K562 (cell line): Measurements from ENCODE around the gene FAM89B. TPM values are rescaled to one million over a fixed set of nuclear protein-coding genes. Genes with fewer than 3 reads are reported as not detected.

ENCODE experiments used
- ATF4 ChIP-seq: fragments of 450-650 bp; formaldehyde crosslinking; IDR thresholded peaks from 2 replicates; pipeline ENCODE4 v1.4.0; 2022; ENCODE audit warnings: mild to moderate bottlenecking, moderate library complexity
- CBFB ChIP-seq: sonication (generic); formaldehyde crosslinking; IDR thresholded peaks from 2 replicates; pipeline ENCODE4 v1.4.0; 2020; ENCODE audit warnings: mild to moderate bottlenecking, missing genetic modification reagents
- CCNT2 ChIP-seq: IDR thresholded peaks from 2 replicates; pipeline ENCODE4 v1.6.1; 2011; ENCODE audit warnings: borderline replicate concordance, low read depth, mild to moderate bottlenecking, moderate library complexity, mixed read lengths, low read length; ENCODE audit not compliant: insufficient read length; ENCODE audit errors: extremely low read depth
- CREM ChIP-seq: IDR thresholded peaks from 2 replicates; pipeline ENCODE4 v1.6.1; 2014; ENCODE audit warnings: antibody characterized with exemption, low read depth
- ELF1 ChIP-seq: fragments of 200-800 bp; sonication (Bioruptor generic); IDR thresholded peaks from 2 replicates; pipeline ENCODE4 v1.6.1; 2016; ENCODE audit warnings: missing genetic modification characterization, missing compliant biosample characterization
- ETV5 ChIP-seq: sonication (generic); formaldehyde crosslinking; IDR thresholded peaks from 2 replicates; pipeline ENCODE4 v1.4.0; 2020; ENCODE audit warnings: low read depth, mild to moderate bottlenecking, missing genetic modification reagents
- KAT2B ChIP-seq: IDR thresholded peaks from one replicate; pipeline ENCODE4 v1.6.1; 2012; ENCODE audit warnings: low read depth, mild to moderate bottlenecking, control low read depth, inconsistent platforms, low read length, moderate library complexity
- PCBP1 ChIP-seq: fragments of 200-400 bp; formaldehyde crosslinking; IDR thresholded peaks from 2 replicates; pipeline ENCODE4 v1.6.1; 2018; ENCODE audit warnings: mild to moderate bottlenecking, low read depth, low read length; ENCODE audit not compliant: poor library complexity, severe bottlenecking
- PTBP1 ChIP-seq: fragments of 200-400 bp; formaldehyde crosslinking; IDR thresholded peaks from 2 replicates; pipeline ENCODE4 v1.6.1; 2017; ENCODE audit warnings: low read depth, low read length
- RAD21 ChIP-seq, 2 experiments: fragments of 250-450 bp in 1 of 2; fragments of 450-650 bp in 1 of 2; sonication (Bioruptor Pico) in 1 of 2; formaldehyde crosslinking in 1 of 2; IDR thresholded peaks in 1 of 2; conservative IDR thresholded peaks in 1 of 2; 2 replicates each; pipeline versions ENCODE4 v1.4.0 to v1.8.0; 2020 to 2022; ENCODE audit warnings: mild to moderate bottlenecking in 2 of 2, moderate library complexity in 1 of 2
- RBBP5 ChIP-seq: fragments of 200-600 bp; sonication (generic); IDR thresholded peaks from 2 replicates; pipeline ENCODE4 v1.6.1; 2012; ENCODE audit warnings: borderline replicate concordance, mild to moderate bottlenecking, low read length, control low read depth, inconsistent platforms; ENCODE audit not compliant: insufficient read depth, poor library complexity, severe bottlenecking
- RBM14 ChIP-seq: fragments of 200-400 bp; formaldehyde crosslinking; IDR thresholded peaks from 2 replicates; pipeline ENCODE4 v1.6.1; 2018; ENCODE audit warnings: low read depth, mild to moderate bottlenecking, low read length, moderate library complexity, borderline replicate concordance; ENCODE audit not compliant: insufficient read depth
- RBM34 ChIP-seq: fragments of 200-400 bp; formaldehyde crosslinking; IDR thresholded peaks from 2 replicates; pipeline ENCODE4 v1.6.1; 2018; ENCODE audit warnings: low read length, borderline replicate concordance; ENCODE audit not compliant: insufficient read depth
- RREB1 ChIP-seq: fragments of 250-450 bp; sonication (Bioruptor Pico); IDR thresholded peaks from 2 replicates; pipeline ENCODE4 v1.4.0; 2020
- SRSF3 ChIP-seq: fragments of 200-400 bp; formaldehyde crosslinking; IDR thresholded peaks from 2 replicates; pipeline ENCODE4 v1.6.1; 2016; ENCODE audit warnings: mild to moderate bottlenecking, low read length, moderate library complexity; ENCODE audit not compliant: insufficient read depth
- TEAD1 ChIP-seq, 2 experiments: fragments of 450-650 bp in 1 of 2; sonication (generic) in 1 of 2; formaldehyde crosslinking; IDR thresholded peaks; 2 replicates each; pipeline versions ENCODE4 v1.4.0 to v1.8.0; 2020 to 2022; ENCODE audit warnings: mild to moderate bottlenecking in 2 of 2, missing genetic modification reagents in 1 of 2
- TOE1 ChIP-seq, 2 experiments: fragments of 450-650 bp in 1 of 2; sonication (generic) in 1 of 2; formaldehyde crosslinking in 1 of 2; IDR thresholded peaks; 2 replicates each; pipeline versions ENCODE4 v1.7.1 to v1.8.0; 2016 to 2022; ENCODE audit warnings: borderline replicate concordance in 2 of 2, mild to moderate bottlenecking in 2 of 2, antibody characterized with exemption in 1 of 2, inconsistent platforms in 1 of 2, low read depth in 1 of 2, missing genetic modification reagents in 1 of 2, moderate library complexity in 1 of 2
- U2AF1 ChIP-seq: fragments of 200-400 bp; formaldehyde crosslinking; optimal IDR thresholded peaks from 2 replicates; pipeline ENCODE3; 2017; ENCODE audit warnings: mild to moderate bottlenecking, low read depth, low read length, moderate library complexity
- ZNF780A ChIP-seq: fragments of 250-450 bp; sonication (Bioruptor Pico); IDR thresholded peaks from 2 replicates; pipeline ENCODE4 v1.5.0; 2021; ENCODE audit warnings: mild to moderate bottlenecking
- polyA plus RNA-seq, 8 experiments: library from polyadenylated mRNA; depleted of rRNA in 4 of 8; stranded (reverse) in 5 of 8; unstranded in 3 of 8; fragments of >200 nt; fragmentation: Nextera tagmentation in 2 of 8; fragmentation: Illumina TruSeq in 1 of 8; extraction: Ambion mirVana in 2 of 8; extraction: Trizol in 1 of 8; gene quantifications; 2 replicates each; pipeline versions ENCODE4 v1.2.1 to v1.2.3, GENCODE V29; 2011 to 2014; ENCODE audit warnings: inconsistent platforms in 1 of 8, missing spikeins in 1 of 8
- total RNA-seq, 7 experiments: library from RNA; depleted of rRNA in 6 of 7; stranded (reverse); fragments of >200 nt in 6 of 7; fragmentation: Illumina TruSeq in 2 of 7; extraction: Trizol in 2 of 7; gene quantifications; 2 replicates each; pipeline versions ENCODE4 v1.2.1 to v1.2.3, GENCODE V29; 2011 to 2021; ENCODE audit warnings: low replicate concordance in 1 of 7

Gene FAM89B
- total and polyA plus RNA-seq, 9 of the 15 experiments (the other 6 are each of a cell fraction or from before 2014, with no cell fraction given), result 0.32 to 27.6 (median 11.9) TPM

GRCh38 chr11:65546217-65546958, 25.9 kb upstream of the FAM89B start (continued):
- no peak for TF ChIP-seq TOE1 (IDR thresholded peaks at IDR 0.05; ENCODE audit: borderline replicate concordance)
- TF ChIP-seq TOE1 (CRISPR knock-in tag; IDR thresholded peaks at IDR 0.05; ENCODE audit: borderline replicate concordance, low read depth), result no peak
- peak; percentile 71 for TF ChIP-seq ETV5 (CRISPR knock-in tag)
- TF ChIP-seq PTBP1, result no peak
- peak; percentile 60 for TF ChIP-seq CCNT2
- no peak for TF ChIP-seq SRSF3
- peak; percentile 7; the same call in 1 of the 2 replicates for TF ChIP-seq CREM
- 0 out of 4 replicates have a peak, but pooled peaks of 1 of the 2 experiments have one; percentile 33 for TF ChIP-seq TEAD1 (CRISPR knock-in tag; IDR thresholded peaks at IDR 0.05)
- no peak for TF ChIP-seq CBFB (CRISPR knock-in tag)
- no peak for TF ChIP-seq ZNF780A (CRISPR knock-in tag)
- no peak for TF ChIP-seq KAT2B
- no peak for TF ChIP-seq ATF4 (CRISPR knock-in tag)
- no peak for TF ChIP-seq U2AF1
- TF ChIP-seq RBBP5, result no peak
- TF ChIP-seq RREB1, result no peak
- no peak for TF ChIP-seq RBM34
- no peak for TF ChIP-seq PCBP1
- TF ChIP-seq RAD21 (CRISPR knock-in tag; conservative IDR thresholded peaks at IDR 0.05 in 1 of 2, IDR thresholded peaks at IDR 0.05 in 1 of 2), result no peak
- TF ChIP-seq ELF1, result no peak
- no peak for TF ChIP-seq RBM14
